Measurements from ENCODE around the gene ZNF787. TPM values are rescaled to one million over a fixed set of nuclear protein-coding genes. Genes with fewer than 3 reads are reported as not detected.

Gene ZNF787
- total and polyA plus RNA-seq, 3 donors from 2014 or later: 22.3 to 41.4 (median 35.7) TPM

DNA sequence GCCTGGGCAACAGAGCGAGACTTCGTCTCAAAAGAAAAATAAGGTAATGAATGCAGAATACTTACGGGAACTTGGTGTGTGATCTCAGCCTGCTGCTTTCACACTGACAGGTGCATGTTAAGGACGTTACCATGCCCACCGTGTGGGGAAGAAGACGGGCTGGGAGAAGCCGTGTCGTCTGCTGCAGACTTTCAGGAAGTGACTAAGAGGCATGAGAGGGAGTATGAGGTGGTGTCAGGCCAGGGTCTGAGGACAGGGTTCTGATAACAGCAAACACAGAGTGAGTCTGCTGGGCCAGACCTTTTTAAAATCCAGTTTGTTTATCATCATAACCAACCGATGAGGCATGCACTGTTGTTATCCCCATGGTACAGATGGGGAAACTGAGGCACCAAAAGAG, 41.2 kb upstream of the ZNF787 start:
- Histone ChIP-seq H3K4me1 (no peaks in the 10 kb centered on the region), H3K36me3 (ENCODE audit: low read depth, missing control alignments) (no peaks in the 10 kb centered on the region), H3K9me3 (no peaks in the 10 kb centered on the region), H3K27ac (no peak overlapping the region), H3K27me3 (no peaks in the 10 kb centered on the region), H3K4me3 (no peak overlapping the region)
- no peak for TF ChIP-seq POLR2A (IDR thresholded peaks at IDR 0.05)
- TF ChIP-seq, protein P1, sequence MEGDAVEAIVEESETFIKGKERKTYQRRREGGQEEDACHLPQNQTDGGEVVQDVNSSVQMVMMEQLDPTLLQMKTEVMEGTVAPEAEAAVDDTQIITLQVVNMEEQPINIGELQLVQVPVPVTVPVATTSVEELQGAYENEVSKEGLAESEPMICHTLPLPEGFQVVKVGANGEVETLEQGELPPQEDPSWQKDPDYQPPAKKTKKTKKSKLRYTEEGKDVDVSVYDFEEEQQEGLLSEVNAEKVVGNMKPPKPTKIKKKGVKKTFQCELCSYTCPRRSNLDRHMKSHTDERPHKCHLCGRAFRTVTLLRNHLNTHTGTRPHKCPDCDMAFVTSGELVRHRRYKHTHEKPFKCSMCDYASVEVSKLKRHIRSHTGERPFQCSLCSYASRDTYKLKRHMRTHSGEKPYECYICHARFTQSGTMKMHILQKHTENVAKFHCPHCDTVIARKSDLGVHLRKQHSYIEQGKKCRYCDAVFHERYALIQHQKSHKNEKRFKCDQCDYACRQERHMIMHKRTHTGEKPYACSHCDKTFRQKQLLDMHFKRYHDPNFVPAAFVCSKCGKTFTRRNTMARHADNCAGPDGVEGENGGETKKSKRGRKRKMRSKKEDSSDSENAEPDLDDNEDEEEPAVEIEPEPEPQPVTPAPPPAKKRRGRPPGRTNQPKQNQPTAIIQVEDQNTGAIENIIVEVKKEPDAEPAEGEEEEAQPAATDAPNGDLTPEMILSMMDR (IDR thresholded peaks at IDR 0.05): no peak
- intact Hi-C loops (cut with DNase I; ENCODE audit: low total_unique reads): no loop called here
- 79 to 89% methylated on average over 9 of the region's 9 CpGs for WGBS, 2 donors
- no peak for DNase-seq

DNA sequence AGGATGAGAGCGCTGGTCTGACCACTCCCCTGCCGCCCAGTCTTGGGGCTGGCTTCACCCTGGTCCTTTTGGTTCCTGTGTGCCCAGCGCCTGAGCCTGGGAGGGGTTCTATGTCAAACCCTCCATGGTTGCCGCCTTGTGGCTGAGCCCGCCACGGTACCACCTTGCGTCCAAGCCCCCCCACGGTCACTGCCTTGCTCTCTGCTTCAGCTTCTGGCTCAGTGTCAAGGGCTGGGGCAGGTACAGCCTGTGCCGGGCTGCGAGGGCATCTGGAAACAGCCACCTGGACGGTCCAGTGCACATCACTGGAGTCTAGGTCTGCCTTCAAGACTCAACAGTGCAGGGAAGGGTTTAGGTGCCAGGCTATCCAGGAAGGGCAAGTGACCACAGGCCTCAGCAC, 40.4 kb upstream of the ZNF787 start:
- Histone ChIP-seq H3K4me1 (no peaks in the 10 kb centered on the region), H3K9me3 (no peaks in the 10 kb centered on the region), H3K4me3 (no peak overlapping the region), H3K27ac (no peak overlapping the region), H3K36me3 (ENCODE audit: low read depth, missing control alignments) (no peaks in the 10 kb centered on the region), H3K27me3 (no peaks in the 10 kb centered on the region)
- TF ChIP-seq POLR2A (IDR thresholded peaks at IDR 0.05): no peak
- TF ChIP-seq, protein P1 (IDR thresholded peaks at IDR 0.05): no peak
- intact Hi-C loops (cut with DNase I; ENCODE audit: low total_unique reads): no loop called here
- no peak for DNase-seq
- WGBS, 2 donors: 92 to 96% methylated on average over 4 to 11 of the region's 11 CpGs

DNA sequence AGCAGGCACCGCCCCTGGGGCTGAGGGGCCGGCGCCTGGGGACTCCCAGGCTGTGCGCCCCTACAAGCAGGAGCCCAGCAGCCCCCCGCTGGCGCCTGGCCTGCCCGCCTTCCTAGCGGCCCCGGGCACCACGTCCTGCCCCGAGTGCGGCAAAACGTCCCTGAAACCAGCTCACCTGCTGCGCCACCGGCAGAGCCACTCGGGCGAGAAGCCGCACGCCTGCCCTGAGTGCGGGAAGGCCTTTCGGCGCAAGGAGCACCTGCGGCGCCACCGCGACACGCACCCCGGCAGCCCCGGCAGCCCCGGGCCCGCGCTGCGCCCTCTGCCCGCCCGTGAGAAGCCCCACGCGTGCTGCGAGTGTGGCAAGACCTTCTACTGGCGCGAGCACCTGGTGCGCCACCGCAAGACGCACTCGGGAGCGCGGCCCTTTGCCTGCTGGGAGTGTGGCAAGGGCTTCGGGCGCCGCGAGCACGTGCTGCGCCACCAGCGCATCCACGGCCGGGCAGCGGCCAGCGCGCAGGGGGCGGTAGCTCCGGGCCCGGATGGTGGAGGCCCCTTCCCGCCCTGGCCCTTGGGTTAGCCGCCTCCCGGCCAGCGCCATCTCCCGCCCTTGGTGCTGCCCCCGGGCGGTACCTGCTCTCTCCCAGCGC, 38.7 kb upstream of the ZNF787 start:
- H3K9me3 ChIP-seq: no peaks in the 10 kb centered on the region
- no peaks in the 10 kb centered on the region for H3K27me3 ChIP-seq
- TF ChIP-seq POLR2A (IDR thresholded peaks at IDR 0.05): no peak
- TF ChIP-seq, protein P1 (IDR thresholded peaks at IDR 0.05): no peak
- no peak for DNase-seq
- H3K4me3 ChIP-seq: peak overlapping the region in 1 of 2 donors; percentile 20
- intact Hi-C loops (cut with DNase I; ENCODE audit: low total_unique reads): no loop called here
- peaks cover 3% of the 10 kb centered on the region for H3K4me1 ChIP-seq
- H3K36me3 ChIP-seq (ENCODE audit: low read depth, missing control alignments): no peaks in the 10 kb centered on the region
- WGBS, 2 donors: 53 to 58% methylated on average over 15 to 60 of the region's 69 CpGs
- no peak overlapping the region for H3K27ac ChIP-seq

DNA sequence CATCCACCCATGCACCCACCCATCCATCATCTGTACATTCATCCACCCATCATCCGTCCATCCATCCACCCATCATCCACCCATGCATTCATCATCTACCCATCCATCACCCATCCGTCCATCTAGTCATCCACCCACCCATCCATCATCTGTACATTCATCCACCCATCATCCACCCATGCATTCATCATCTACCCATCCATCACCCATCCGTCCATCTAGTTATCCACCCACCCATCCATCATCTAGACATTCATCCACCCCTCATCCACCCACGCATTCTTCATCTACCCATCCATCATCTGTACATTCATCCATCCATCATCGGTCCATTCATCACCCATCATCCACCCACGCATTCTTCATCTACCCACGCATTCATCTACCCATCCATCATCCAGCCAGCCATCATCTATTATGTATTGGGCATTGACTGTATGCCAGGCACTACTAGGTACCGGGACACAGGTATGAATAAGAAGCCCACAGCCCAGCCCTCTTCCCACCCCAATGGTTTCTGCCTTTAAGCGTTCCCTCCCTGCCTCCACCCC, 38.0 kb upstream of the ZNF787 start:
- TF ChIP-seq, protein P1 (IDR thresholded peaks at IDR 0.05): no peak
- TF ChIP-seq POLR2A (IDR thresholded peaks at IDR 0.05): no peak
- Histone ChIP-seq H3K27me3 (no peaks in the 10 kb centered on the region), H3K9me3 (no peaks in the 10 kb centered on the region), H3K4me3 (no peak overlapping the region), H3K4me1 (peaks cover 3% of the 10 kb centered on the region), H3K27ac (no peak overlapping the region), H3K36me3 (ENCODE audit: low read depth, missing control alignments) (no peaks in the 10 kb centered on the region)
- WGBS, 2 donors: 82 to 85% methylated on average over 9 of the region's 9 CpGs
- DNase-seq: no peak
- intact Hi-C loops (cut with DNase I; ENCODE audit: low total_unique reads): no loop called here

Data from testis (tissue), 3 donors.